H1 (cell line): ENCODE measurements around the gene POLR1G. TPM values are rescaled to one million over a fixed set of nuclear protein-coding genes. Genes with fewer than 3 reads are reported as not detected.

Experiments
- ASH2L ChIP-seq: fragments of 200-600, 300-600 bp; sonication (generic); IDR thresholded peaks from one replicate; pipeline ENCODE4 v1.7.1; 2017; ENCODE audit warnings: low read length
- BRCA1 ChIP-seq: IDR thresholded peaks from 2 replicates; pipeline ENCODE4 v1.6.1; 2012; ENCODE audit warnings: low read depth, low read length, improper control_type of control experiment
- CHD1 ChIP-seq: IDR thresholded peaks from 2 replicates; pipeline ENCODE4 v1.6.1; 2012; ENCODE audit warnings: low read depth, low read length, improper control_type of control experiment
- CTCF ChIP-seq, 3 experiments: IDR thresholded peaks; 1 replicate in 2 of 3; 2 replicates in 1 of 3; pipeline versions ENCODE4 v1.5.1 to v1.6.1; 2011; ENCODE audit warnings: low read length in 3 of 3, mild to moderate bottlenecking in 3 of 3, inconsistent platforms in 2 of 3, low read depth in 1 of 3, moderate library complexity in 1 of 3; ENCODE audit not compliant: insufficient read depth in 1 of 3; ENCODE audit errors: control extremely low read depth in 1 of 3
- EZH2 ChIP-seq: fragments of 200-600 bp; sonication (generic); IDR thresholded peaks from 2 replicates; pipeline ENCODE4 v1.7.1; 2012; ENCODE audit warnings: low read depth, mild to moderate bottlenecking, moderate library complexity, low read length, inconsistent platforms; ENCODE audit not compliant: severe bottlenecking
- KDM5A ChIP-seq: fragments of 200-600 bp; IDR thresholded peaks from 2 replicates; pipeline ENCODE4 v1.7.1; 2012; ENCODE audit warnings: mild to moderate bottlenecking, low read length, inconsistent platforms, mixed read lengths
- polyA plus RNA-seq, 7 experiments: library from polyadenylated mRNA; depleted of rRNA in 3 of 7; stranded (reverse) in 5 of 7; unstranded in 2 of 7; fragments of >200 nt in 5 of 7; fragments of 200-250 nt in 2 of 7; gene quantifications; 1 replicate in 5 of 7; 2 replicates in 1 of 7; 4 replicates in 1 of 7; pipeline versions ENCODE4 v1.2.1 to v1.2.3, GENCODE V29; 2011 to 2013; ENCODE audit warnings: missing spikeins in 2 of 7, mixed read lengths in 2 of 7
- total RNA-seq: library from RNA; stranded (reverse); fragmentation: NEBNext Ultra II Directional; extraction: Animal tissue kit (Norgen Biotek cat#: 25700); gene quantifications from 2 replicates; pipeline ENCODE4 v1.2.1, GENCODE V29; 2021

The POLR1G gene
- total and polyA plus RNA-seq, 2 of the 8 experiments (the other 6 are each of a cell fraction or from before 2014, with no cell fraction given): 16.8 to 34.8 TPM

GRCh38 chr19:45385392-45386221 lies 20.8 kb upstream of the POLR1G start (continued):
- TF ChIP-seq BRCA1 (peak; percentile 31; the same call in 1 of the 2 replicates), ASH2L (peak; percentile 59), CTCF (IDR thresholded peaks at IDR 0.05; ENCODE audit: control extremely low read depth in 1 of 3, insufficient read depth in 1 of 3, low read depth in 1 of 3, low read length in 3 of 3) (peak; percentile 45 to 69 (median 48)), KDM5A (no peak), EZH2 (peak; percentile 47), CHD1 (no peak)
